Stimulated activated naive CD4-positive, alpha-beta T cell (primary cell): ENCODE results near the gene RTRAF.

Experiments
- DNase-seq, 6 experiments: peaks; one replicate each; lab custom pipeline; 2025; lab: John Stamatoyannopoulos, UW

Gene RTRAF

DNA sequence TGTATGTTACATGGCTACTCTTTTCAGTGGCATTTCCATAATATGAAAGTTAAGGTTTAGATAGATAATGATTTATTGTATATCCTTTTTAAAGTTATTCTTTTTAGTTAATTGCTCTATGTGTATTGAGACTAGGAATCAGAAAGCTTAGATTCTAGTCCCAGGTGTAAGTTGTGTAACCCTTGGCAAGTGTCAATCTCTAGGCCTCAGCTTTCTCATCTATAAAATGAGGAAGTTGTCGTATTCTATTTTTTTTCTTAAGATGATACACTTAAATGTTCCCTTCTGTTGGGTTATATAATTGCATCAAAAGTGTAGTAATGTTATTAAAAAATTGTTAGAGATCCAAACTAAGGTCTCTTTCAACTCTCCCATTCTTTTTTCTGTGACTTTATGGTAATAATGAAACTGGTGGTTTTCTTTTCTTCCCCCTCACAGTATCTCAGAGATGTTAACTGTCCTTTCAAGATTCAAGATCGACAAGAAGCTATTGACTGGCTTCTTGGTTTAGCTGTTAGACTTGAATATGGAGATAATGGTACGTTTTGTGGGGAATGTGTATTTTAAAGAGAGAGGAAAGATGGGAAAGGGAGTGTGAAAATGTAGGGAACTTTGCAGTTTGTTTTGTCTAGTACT, 4.1 kb downstream of the RTRAF start:
- DNase-seq, result no peak

- peak in 2 of 6 experiments; percentile 43 to 47 for DNase-seq
Observed at GRCh38 chr14:51996148-51996746, 6.9 kb downstream of the RTRAF start.

GRCh38 chr14:51998348-51998747, 9.0 kb downstream of the RTRAF start:
- DNase-seq, result no peak

DNA sequence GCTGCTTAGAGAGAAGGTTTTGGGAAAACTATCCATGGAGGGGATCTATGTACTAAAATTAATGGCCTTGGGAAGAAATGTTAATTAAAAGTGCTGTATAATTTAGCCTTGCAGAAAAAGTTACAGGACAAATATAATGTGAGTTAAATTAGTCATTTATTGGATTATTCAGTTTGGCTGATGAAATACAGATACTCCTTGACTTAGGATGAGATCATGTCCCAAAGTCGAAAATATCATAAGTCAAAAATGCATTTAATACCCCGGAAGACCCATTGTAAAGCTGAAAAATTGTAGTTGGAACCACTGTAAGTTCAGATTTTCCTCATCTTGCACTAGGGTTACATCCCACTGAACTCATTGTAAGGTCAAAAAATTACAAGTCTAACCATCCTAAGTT, 9.7 kb downstream of the RTRAF start:
- DNase-seq, result no peak

- DNase-seq, result no peak
Observed at GRCh38 chr14:52000019-52000582, 10.8 kb downstream of the RTRAF start.

DNA sequence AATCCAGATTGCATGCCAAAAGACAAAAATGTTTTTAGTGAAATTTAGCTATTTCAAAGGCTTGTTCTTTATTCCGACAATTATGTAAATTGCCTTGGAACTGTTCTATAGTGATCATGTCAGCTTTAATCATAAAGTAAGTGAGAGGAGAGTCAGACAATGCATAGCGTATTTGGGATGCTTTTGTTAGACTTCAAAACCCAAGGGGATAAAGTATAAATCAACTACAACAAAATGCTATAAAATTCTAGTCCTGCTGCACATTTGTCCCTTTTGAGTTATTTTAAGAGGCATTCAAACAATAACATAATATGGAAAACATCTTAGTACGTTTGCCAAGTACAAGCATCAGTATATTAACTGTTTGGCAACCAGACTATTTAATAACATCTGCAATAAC, 11.3 kb downstream of the RTRAF start:
- DNase-seq, result no peak

DNA sequence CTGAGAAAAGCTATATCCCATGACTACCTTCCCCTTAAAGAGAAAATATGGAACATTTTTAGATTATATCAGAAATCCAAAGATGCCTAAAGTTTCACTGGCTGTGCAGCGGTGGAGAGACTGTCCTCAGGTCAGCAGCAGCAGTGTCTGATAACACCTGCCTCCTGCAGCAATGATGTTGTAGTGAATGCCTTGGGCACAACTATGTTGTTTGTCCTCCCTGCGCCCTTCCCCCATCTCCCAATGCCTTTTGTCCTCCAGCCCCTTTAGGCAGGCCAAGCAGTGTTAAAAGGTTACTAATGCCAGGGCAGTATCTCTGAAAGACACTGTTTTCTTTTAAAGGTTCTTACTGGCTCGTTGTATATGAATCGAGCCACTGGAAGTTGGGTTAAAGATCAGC, 13.2 kb downstream of the RTRAF start:
- DNase-seq, result no peak

GRCh38 chr14:52003324-52003723, 14.0 kb downstream of the RTRAF start:
- DNase-seq, result no peak

DNA sequence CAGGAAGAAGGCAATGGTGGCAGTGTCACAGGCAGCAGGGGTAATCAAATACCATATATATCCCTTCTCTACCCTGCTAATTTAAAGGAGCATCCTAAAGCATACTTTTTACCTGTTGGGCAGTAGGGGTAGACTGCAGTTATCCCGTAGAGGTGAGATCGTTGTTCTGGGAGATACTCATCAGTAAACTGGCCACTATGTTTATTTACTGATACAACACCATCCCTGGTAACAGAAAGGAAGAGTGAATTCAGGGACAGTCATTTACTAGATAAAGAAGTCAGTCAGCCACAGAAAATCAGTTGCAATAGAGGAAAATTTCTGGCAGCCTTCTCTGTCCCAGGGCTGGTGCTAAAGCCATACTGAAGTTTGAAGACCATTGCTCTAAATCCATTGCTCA, 16.3 kb downstream of the RTRAF start:
- no peak for DNase-seq

- no peak for DNase-seq
Observed at GRCh38 chr14:52006361-52006760, 17.0 kb downstream of the RTRAF start.

DNA sequence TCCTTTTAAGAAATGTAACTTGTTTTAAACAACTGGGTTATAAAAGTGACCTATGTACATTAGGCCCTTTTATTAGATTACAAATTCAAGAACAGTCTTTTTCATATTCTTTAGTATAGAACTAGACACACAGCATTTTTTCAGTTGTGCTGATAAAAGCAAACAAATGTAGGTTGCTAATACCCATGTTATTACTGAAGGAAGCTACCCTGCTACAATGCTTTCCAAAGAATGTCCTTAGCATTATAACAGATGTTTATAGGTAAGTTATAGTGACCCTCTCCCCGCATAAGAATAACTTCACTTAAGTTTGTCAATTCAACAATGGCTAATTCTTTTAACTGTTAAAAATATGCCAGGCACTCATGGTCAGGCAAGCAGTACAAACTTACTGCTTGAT, 17.9 kb downstream of the RTRAF start:
- no peak for DNase-seq

GRCh38 chr14:52007637-52008036, 18.3 kb downstream of the RTRAF start:
- DNase-seq, result no peak

GRCh38 chr14:52008136-52008535, 18.8 kb downstream of the RTRAF start:
- no peak for DNase-seq

DNA sequence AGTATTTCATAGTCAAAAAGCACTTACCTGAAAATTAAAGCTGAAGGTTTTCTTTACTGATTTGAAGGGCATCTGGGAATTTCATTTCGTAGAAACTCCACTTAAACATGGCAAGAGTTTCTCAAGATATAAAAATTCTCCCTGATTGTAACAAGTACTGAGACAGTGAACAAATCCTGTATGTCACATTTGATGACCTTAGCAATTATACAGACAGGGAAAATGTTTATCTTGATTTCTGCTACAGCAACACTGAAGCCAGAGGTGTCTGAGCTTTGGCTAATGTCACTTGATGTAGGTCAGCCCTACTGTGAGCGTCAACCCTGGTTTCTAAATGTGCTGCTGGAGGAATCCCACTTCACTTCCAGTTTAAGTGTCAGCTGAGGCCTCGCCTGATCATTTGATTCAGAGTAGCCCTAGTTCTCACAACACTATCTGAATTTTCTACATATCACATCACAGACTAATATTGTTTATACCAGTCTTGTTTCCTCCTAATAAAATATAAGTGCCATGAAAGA, 20.9 kb downstream of the RTRAF start:
- DNase-seq, result no peak

- DNase-seq, result no peak
Observed at GRCh38 chr14:52011523-52011922, 22.2 kb downstream of the RTRAF start.

DNA sequence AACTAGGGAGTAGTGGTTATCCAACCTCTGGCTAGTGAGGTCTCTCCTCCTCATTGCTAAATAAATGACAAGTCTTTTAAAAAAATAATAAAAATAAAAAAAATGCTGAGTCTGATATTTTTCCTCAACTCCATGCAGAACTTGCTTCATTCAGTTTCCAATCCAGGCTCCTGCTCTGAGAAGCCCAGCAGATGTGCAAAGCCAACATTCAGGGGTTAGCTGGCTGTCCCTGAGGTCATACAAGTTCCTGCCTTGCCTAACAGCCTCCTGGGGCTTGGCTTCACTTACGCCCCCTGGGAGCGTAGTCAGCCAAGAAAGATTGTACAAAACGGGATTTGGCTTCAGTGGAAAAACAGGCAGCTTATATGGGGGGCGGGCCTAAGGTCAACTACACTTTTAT, 23.3 kb downstream of the RTRAF start:
- DNase-seq, result no peak

- no peak for DNase-seq
Observed at GRCh38 chr14:52013984-52014600, 24.7 kb downstream of the RTRAF start.

DNA sequence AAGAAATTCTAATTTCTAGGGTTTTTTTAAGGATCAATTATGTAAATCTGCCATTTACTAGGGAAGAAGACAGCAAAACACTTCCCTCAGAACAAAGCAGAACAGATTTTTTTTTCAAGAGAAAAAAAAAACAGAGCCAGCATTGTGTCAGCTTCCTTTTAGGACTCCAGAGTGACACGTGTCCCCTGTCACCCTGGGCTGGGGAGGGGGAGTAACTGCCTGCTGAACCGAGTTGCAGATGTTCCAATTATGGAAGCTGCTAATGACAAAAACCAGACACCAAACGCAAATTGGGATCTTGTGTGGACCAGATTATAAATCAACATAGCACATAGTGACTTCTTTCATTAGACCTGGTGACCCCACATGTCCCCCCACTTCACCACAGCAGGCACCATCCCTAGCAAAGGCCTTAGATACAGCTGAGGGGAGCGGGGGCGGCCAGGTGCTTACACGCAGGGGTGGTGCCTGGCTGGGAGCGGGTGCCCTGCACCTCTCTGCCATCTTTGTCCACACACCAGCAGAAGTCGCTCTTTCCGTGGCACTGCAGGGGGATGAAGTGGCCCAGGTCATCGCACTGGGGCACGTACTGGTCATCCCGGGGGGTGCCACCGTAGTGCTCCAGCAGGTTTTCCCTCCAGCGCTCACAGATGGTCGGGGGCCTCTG, 25.4 kb downstream of the RTRAF start:
- DNase-seq, result no peak

GRCh38 chr14:52015411-52016030, 26.2 kb downstream of the RTRAF start:
- DNase-seq, result no peak

DNA sequence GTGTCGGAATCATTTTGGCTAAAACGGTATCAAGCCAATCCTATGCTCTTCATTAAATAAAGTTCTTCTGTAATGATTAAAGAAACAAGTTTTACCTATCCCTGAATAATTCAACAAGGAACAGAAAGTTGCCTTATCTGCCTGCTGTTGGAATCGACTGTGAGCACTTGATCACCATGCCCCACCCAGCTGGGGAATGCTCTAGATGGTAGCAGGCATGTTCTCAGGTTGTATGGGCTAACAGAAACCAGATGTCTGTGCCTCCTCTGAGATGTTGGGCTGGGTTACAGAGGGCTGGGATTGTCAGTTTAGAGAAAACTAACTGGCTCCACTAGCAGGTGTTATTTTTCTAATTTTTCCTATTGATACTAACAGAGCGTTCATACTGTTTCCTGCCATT, 28.9 kb downstream of the RTRAF start:
- no peak for DNase-seq

GRCh38 chr14:52018970-52019369, 29.6 kb downstream of the RTRAF start:
- DNase-seq, result no peak

DNA sequence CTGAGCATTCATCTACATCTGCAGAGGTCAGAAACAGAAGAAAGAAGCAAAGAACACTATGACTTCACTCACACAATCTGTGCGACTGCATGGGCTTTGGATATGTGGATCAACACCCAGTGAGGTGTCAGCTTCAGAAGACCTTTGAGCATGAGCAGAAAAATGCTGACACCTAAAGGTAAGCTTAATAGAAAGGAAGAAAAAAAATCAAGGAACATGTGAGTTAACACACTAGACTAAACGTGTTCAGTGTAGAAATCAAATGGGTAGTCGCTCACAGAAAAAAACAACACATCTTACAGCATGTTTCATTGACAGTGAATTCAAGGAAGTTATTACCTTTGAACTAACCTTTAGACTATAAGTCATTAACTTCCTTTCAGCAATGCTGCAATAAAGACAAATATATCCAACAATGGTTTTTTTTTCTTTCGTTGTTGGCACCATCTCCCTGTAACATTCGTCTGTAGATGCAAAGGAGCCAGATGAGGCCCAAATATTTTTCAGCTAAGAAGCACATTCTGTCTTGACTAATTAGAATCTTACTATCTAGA, 30.9 kb downstream of the RTRAF start:
- DNase-seq, result no peak
